NK-92 treated with Interleukin-12 subunit alpha and Interleukin-12 subunit beta, amount 100 ng/mL, for 24 hours (cell line): ENCODE measurements around the gene ARMC5.
A peak's percentile ranks its signal among the peaks of the same experiment; 100 is the strongest.
"Not testable (repeated sequence)": the region's sequence is repeated elsewhere in the genome, so short reads cannot be mapped to it uniquely, and the experiment has no call there.

Source experiments
- DNase-seq: peaks from one replicate; lab custom pipeline; 2025; lab: John Stamatoyannopoulos, UW

The ARMC5 gene

GRCh38 chr16:31501226-31501965 is 42.1 kb downstream of the ARMC5 start:
- no peak for DNase-seq

- DNase-seq, result no peak
These were observed 42.7 kb downstream of the ARMC5 start for GRCh38 chr16:31501966-31502348.

GRCh38 chr16:31502981-31503380 is 43.7 kb downstream of the ARMC5 start:
- no peak for DNase-seq

- DNase-seq, result not testable (repeated sequence)
These were observed 44.3 kb downstream of the ARMC5 start for GRCh38 chr16:31503555-31503954.

- no peak for DNase-seq
These were observed 44.9 kb downstream of the ARMC5 start for GRCh38 chr16:31504159-31504558.

GRCh38 chr16:31505483-31505882 is 46.2 kb downstream of the ARMC5 start:
- DNase-seq, result no peak

GRCh38 chr16:31507617-31507928 is 48.3 kb downstream of the ARMC5 start:
- DNase-seq, result no peak

GRCh38 chr16:31507929-31508705 is 48.8 kb downstream of the ARMC5 start, which contains the start of gene RUSF1:
RUSF1 (minus strand) TSS chr16:31508391; CDS start chr16:31508373, 18 bp downstream.
- DNase-seq, result peak; percentile 79

GRCh38 chr16:31508706-31509195 is 49.5 kb downstream of the ARMC5 start:
- no peak for DNase-seq

GRCh38 chr16:31513126-31513525 is 53.8 kb downstream of the ARMC5 start:
- no peak for DNase-seq

GRCh38 chr16:31513884-31514283 is 54.6 kb downstream of the ARMC5 start:
- no peak for DNase-seq
